ENCODE measurements around the gene MCRIP1.

Gene MCRIP1

GRCh38 chr17:81802856-81803643 lies 30.0 kb downstream of the MCRIP1 start:
- no peak for DNase-seq

GRCh38 chr17:81802048-81802758 lies 30.9 kb downstream of the MCRIP1 start:
- DNase-seq = no peak

GRCh38 chr17:81801327-81801726 lies 31.8 kb downstream of the MCRIP1 start:
- no peak for DNase-seq

- DNase-seq = no peak
Observed at GRCh38 chr17:81794509-81794908, 38.6 kb downstream of the MCRIP1 start.

- no peak for DNase-seq
Observed at GRCh38 chr17:81794074-81794476, 39.0 kb downstream of the MCRIP1 start.

GRCh38 chr17:81792675-81793615 lies 40.1 kb downstream of the MCRIP1 start:
- DNase-seq = no peak

Measured in GDM1 (cell line).